GM23338 (cell line): Measurements from ENCODE around the gene KCND2.

Experiments used
- CREB1 ChIP-seq: fragments of 250-450 bp; sonication (Bioruptor Pico); IDR thresholded peaks from 2 replicates; pipeline ENCODE4 v1.5.0; 2020; ENCODE audit warnings: low read depth, mild to moderate bottlenecking, moderate library complexity
- CTCF ChIP-seq, 2 experiments: fragments of 200-600 bp in 1 of 2; sonication (generic) in 1 of 2; conservative IDR thresholded peaks; 2 replicates each; pipeline versions ENCODE4 v1.5.1 to v1.6.1; 2016 to 2017; ENCODE audit warnings: antibody characterized with exemption in 2 of 2, low read depth in 2 of 2, mild to moderate bottlenecking in 2 of 2, moderate library complexity in 1 of 2
- ETS1 ChIP-seq: IDR thresholded peaks from 2 replicates; pipeline ENCODE4 v1.6.1; 2016; ENCODE audit warnings: antibody characterized with exemption
- EZH2 ChIP-seq: fragments of 200-600 bp; sonication (generic); IDR thresholded peaks from one replicate; pipeline ENCODE4 v1.8.0; 2017; ENCODE audit warnings: antibody characterized with exemption, mild to moderate bottlenecking, low read depth; ENCODE audit not compliant: unreplicated experiment
- EZH2phosphoT487 ChIP-seq: fragments of 200-600 bp; sonication (generic); IDR thresholded peaks from one replicate; pipeline ENCODE4 v1.8.1; 2018; ENCODE audit warnings: antibody characterized with exemption; ENCODE audit not compliant: unreplicated experiment
- JUNB ChIP-seq: IDR thresholded peaks from one replicate; pipeline ENCODE4 v1.6.1; 2016; ENCODE audit warnings: antibody characterized with exemption; ENCODE audit not compliant: unreplicated experiment
- NANOG ChIP-seq: IDR thresholded peaks from 2 replicates; pipeline ENCODE4 v1.6.1; 2016; ENCODE audit warnings: antibody characterized with exemption, borderline replicate concordance
- POLR2AphosphoS5 ChIP-seq: IDR thresholded peaks from 2 replicates; pipeline ENCODE4 v1.6.1; 2016; ENCODE audit warnings: antibody characterized with exemption, low read depth
- REST ChIP-seq: IDR thresholded peaks from one replicate; pipeline ENCODE4 v1.6.1; 2018; ENCODE audit warnings: antibody characterized with exemption; ENCODE audit not compliant: unreplicated experiment
- STAT1 ChIP-seq: IDR thresholded peaks from one replicate; pipeline ENCODE4 v1.6.1; 2016; ENCODE audit warnings: antibody characterized with exemption; ENCODE audit not compliant: unreplicated experiment
- ZNF114 ChIP-seq: fragments of 250-450 bp; sonication (Bioruptor Pico); IDR thresholded peaks from 2 replicates; pipeline ENCODE4 v1.5.0; 2020; ENCODE audit warnings: mild to moderate bottlenecking, moderate library complexity
- ZNF331 ChIP-seq: fragments of 250-450 bp; sonication (Bioruptor Pico); IDR thresholded peaks from 2 replicates; pipeline ENCODE4 v1.5.0; 2020; ENCODE audit warnings: low read depth, mild to moderate bottlenecking, moderate library complexity
- TF ChIP-seq, protein P1 (sequence below): fragments of 250-450 bp; sonication (Bioruptor Pico); IDR thresholded peaks from 2 replicates; pipeline ENCODE4 v1.5.0; 2020; ENCODE audit warnings: mild to moderate bottlenecking, moderate library complexity

DNA sequence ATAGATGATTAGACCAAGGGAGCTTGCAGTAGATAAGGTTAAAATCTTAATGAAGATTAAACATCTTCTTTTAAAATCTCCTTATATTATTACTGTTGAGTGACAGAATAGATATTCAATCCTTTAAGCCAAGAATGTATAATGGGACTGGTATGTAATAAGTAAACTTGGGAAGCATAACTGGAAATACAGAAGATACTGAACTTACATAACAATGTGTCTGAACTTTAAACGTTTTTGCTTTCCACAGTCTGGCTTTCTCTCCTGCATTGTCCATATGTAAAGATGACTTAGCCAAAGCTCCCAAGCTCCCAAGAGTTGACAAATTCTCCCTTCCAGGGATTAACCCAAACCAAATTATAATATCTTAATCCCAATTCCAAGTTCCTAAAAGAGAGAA, 129.8 kb downstream of the KCND2 start:
- TF ChIP-seq CTCF (conservative IDR thresholded peaks at IDR 0.05; ENCODE audit: low read depth in 2 of 2) (no peak), EZH2 (no peak), POLR2AphosphoS5 (no peak), REST (no peak), JUNB (no peak), CREB1 (CRISPR knock-in tag) (no peak), EZH2phosphoT487 (no peak), ETS1 (no peak), NANOG (no peak), STAT1 (no peak), ZNF331 (CRISPR knock-in tag) (no peak), ZNF114 (CRISPR knock-in tag) (no peak)
- TF ChIP-seq, protein P1, sequence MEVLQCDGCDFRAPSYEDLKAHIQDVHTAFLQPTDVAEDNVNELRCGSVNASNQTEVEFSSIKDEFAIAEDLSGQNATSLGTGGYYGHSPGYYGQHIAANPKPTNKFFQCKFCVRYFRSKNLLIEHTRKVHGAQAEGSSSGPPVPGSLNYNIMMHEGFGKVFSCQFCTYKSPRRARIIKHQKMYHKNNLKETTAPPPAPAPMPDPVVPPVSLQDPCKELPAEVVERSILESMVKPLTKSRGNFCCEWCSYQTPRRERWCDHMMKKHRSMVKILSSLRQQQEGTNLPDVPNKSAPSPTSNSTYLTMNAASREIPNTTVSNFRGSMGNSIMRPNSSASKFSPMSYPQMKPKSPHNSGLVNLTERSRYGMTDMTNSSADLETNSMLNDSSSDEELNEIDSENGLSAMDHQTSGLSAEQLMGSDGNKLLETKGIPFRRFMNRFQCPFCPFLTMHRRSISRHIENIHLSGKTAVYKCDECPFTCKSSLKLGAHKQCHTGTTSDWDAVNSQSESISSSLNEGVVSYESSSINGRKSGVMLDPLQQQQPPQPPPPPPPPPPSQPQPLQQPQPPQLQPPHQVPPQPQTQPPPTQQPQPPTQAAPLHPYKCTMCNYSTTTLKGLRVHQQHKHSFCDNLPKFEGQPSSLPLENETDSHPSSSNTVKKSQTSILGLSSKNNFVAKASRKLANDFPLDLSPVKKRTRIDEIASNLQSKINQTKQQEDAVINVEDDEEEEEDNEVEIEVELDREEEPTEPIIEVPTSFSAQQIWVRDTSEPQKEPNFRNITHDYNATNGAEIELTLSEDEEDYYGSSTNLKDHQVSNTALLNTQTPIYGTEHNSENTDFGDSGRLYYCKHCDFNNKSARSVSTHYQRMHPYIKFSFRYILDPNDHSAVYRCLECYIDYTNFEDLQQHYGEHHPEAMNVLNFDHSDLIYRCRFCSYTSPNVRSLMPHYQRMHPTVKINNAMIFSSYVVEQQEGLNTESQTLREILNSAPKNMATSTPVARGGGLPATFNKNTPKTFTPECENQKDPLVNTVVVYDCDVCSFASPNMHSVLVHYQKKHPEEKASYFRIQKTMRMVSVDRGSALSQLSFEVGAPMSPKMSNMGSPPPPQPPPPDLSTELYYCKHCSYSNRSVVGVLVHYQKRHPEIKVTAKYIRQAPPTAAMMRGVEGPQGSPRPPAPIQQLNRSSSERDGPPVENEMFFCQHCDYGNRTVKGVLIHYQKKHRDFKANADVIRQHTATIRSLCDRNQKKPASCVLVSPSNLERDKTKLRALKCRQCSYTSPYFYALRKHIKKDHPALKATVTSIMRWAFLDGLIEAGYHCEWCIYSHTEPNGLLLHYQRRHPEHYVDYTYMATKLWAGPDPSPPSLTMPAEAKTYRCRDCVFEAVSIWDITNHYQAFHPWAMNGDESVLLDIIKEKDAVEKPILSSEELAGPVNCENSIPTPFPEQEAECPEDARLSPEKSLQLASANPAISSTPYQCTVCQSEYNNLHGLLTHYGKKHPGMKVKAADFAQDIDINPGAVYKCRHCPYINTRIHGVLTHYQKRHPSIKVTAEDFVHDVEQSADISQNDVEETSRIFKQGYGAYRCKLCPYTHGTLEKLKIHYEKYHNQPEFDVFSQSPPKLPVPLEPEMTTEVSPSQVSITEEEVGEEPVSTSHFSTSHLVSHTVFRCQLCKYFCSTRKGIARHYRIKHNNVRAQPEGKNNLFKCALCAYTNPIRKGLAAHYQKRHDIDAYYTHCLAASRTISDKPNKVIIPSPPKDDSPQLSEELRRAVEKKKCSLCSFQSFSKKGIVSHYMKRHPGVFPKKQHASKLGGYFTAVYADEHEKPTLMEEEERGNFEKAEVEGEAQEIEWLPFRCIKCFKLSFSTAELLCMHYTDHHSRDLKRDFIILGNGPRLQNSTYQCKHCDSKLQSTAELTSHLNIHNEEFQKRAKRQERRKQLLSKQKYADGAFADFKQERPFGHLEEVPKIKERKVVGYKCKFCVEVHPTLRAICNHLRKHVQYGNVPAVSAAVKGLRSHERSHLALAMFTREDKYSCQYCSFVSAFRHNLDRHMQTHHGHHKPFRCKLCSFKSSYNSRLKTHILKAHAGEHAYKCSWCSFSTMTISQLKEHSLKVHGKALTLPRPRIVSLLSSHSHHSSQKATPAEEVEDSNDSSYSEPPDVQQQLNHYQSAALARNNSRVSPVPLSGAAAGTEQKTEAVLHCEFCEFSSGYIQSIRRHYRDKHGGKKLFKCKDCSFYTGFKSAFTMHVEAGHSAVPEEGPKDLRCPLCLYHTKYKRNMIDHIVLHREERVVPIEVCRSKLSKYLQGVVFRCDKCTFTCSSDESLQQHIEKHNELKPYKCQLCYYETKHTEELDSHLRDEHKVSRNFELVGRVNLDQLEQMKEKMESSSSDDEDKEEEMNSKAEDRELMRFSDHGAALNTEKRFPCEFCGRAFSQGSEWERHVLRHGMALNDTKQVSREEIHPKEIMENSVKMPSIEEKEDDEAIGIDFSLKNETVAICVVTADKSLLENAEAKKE (CRISPR knock-in tag): no peak
